Lung (tissue), 12 donors: ENCODE measurements around the gene PRKN. TPM values are rescaled to one million over a fixed set of nuclear protein-coding genes. Genes with fewer than 3 reads are reported as not detected.

Experiments
- ATAC-seq: fragments of 200-7000 bp; cut with Tn5 transposase; one replicate; pipeline ENCODE4 v1.9.1; 2020; ENCODE audit warnings: moderate number of reproducible peaks; ENCODE audit not compliant: insufficient read depth, low FRiP score
- DNase-seq, 3 donors: peaks; one replicate each; pipeline ENCODE4 v3.0.0-alpha.2; 2013 to 2017
- H3K27ac ChIP-seq, 2 donors: one replicate each; pipeline ENCODE4 v1.5.1; 2013; ENCODE audit warnings: mild to moderate bottlenecking in 2 of 2, moderate library complexity in 2 of 2, control low read depth in 1 of 2, inconsistent platforms in 1 of 2, low read depth in 1 of 2, low read length in 1 of 2
- H3K27me3 ChIP-seq, 3 donors: one replicate each; pipeline ENCODE4 v1.5.1; 2013; ENCODE audit warnings: low read length in 2 of 3; ENCODE audit not compliant: control insufficient read depth in 3 of 3, insufficient read depth in 3 of 3
- H3K36me3 ChIP-seq, 4 donors: one replicate each; pipeline ENCODE4 v1.5.1; 2013; ENCODE audit warnings: low read length in 4 of 4, mild to moderate bottlenecking in 1 of 4, moderate library complexity in 1 of 4; ENCODE audit not compliant: control insufficient read depth in 4 of 4, insufficient read depth in 4 of 4
- H3K4me1 ChIP-seq, 5 donors: one replicate each; pipeline ENCODE4 v1.5.1; 2013; ENCODE audit warnings: low read length in 5 of 5, mild to moderate bottlenecking in 2 of 5, moderate library complexity in 1 of 5; ENCODE audit not compliant: control insufficient read depth in 5 of 5, insufficient read depth in 5 of 5
- H3K4me3 ChIP-seq: one replicate; pipeline ENCODE4 v1.5.1; 2013; ENCODE audit warnings: mild to moderate bottlenecking, control low read depth, moderate library complexity
- H3K9ac ChIP-seq, 2 donors: one replicate each; pipeline ENCODE4 v1.5.1; 2013; ENCODE audit warnings: low read length in 2 of 2, control low read depth in 1 of 2; ENCODE audit not compliant: insufficient read depth in 1 of 2
- H3K9me3 ChIP-seq, 4 donors: one replicate each; pipeline ENCODE4 v1.5.1; 2013; ENCODE audit warnings: low read length in 3 of 4, mild to moderate bottlenecking in 1 of 4, moderate library complexity in 1 of 4; ENCODE audit not compliant: control insufficient read depth in 4 of 4, insufficient read depth in 3 of 4
- CTCF ChIP-seq: IDR thresholded peaks from 2 replicates; pipeline ENCODE4 v1.5.1; 2012; ENCODE audit warnings: mild to moderate bottlenecking; ENCODE audit errors: control extremely low read depth, extremely low read depth
- WGBS, 2 donors: extraction: QIAGEN DNeasy Blood & Tissue Kit; methylation state at CpG; one replicate each; pipeline ENCODE4 v1.1.7; 2013; 5-methylcytosine and 5-hydroxymethylcytosine counted together
- polyA plus RNA-seq, 2 donors: library from polyadenylated mRNA; stranded (reverse); fragments of 200-250 nt; gene quantifications; one replicate each; pipeline ENCODE4 v1.2.1, GENCODE V29; 2013
- total RNA-seq, 2 donors: library from RNA; depleted of rRNA in 1 of 2; stranded (reverse); fragments of >200 nt in 1 of 2; gene quantifications; one replicate each; pipeline ENCODE4 v1.2.1, GENCODE V29; 2014 to 2021
- donor health status: control.
- donor health status: control.
- donor health status: Bipolar disorder and iron deficiency.
- donor health status: healthy.
- donor health status: DM: yes; HTN: yes; CAD: no.

Gene PRKN
- total and polyA plus RNA-seq, 4 donors: 0.27 to 11.2 (median 3.1) TPM

DNA sequence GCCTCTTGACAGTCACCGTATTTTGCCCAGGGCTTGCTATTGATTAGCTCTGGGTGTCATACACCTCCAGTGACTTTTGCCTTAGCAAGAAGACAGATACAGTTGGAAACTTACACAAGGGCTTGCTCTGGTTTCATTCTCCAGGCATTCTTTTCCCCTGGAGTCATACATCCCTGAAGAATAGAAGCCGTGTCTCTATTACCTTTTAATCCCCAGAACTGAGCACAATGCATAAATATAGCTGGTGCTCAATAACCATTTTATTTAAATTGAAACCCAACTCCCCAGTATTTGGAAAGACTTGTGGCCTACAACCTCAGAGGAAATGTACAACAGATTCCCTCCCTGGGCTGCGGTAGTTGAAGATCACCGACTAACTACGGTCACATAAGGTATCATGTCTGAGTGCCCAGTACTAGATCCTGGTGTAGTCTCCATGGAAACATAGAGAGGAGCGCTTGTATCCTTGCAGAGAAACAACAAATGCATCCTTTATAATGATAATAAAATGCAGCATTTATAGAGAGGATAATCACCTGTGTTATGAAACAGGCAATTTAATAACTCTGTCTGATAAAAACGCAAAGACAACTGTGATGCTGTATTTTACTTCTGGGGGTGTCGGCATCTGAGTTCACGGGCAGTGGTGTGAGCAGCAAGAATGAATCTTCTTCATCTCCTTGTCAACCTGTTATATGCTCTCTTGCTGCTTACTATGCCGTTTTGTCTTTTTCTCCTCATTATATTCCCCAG, 1052.5 kb downstream of the PRKN start:
- Histone ChIP-seq H3K27ac (no peak overlapping the region), H3K9ac (no peak overlapping the region), H3K27me3 (no peaks in the 10 kb centered on the region), H3K36me3 (no peaks in the 10 kb centered on the region), H3K4me3 (no peak overlapping the region), H3K4me1 (no peaks in the 10 kb centered on the region), H3K9me3 (peaks cover 0 to 4% (median 0%) of the 10 kb centered on the region in 4 donors)
- 93 to 94% methylated on average over 10 of the region's 10 CpGs for WGBS, 2 donors
- TF ChIP-seq CTCF: no peak
- ATAC-seq (no peak), DNase-seq (no peak)

GRCh38 chr6:161673026-161673425, 1054.5 kb downstream of the PRKN start:
- Histone ChIP-seq H3K27ac (no peak overlapping the region), H3K9me3 (peaks cover 0 to 6% (median 0%) of the 10 kb centered on the region in 4 donors), H3K27me3 (no peaks in the 10 kb centered on the region), H3K36me3 (no peaks in the 10 kb centered on the region), H3K4me3 (no peak overlapping the region), H3K4me1 (no peaks in the 10 kb centered on the region), H3K9ac (no peak overlapping the region)
- DNase-seq (no peak), ATAC-seq (no peak)
- 90 to 93% methylated on average over 6 of the region's 6 CpGs for WGBS, 2 donors
- TF ChIP-seq CTCF: no peak

DNA sequence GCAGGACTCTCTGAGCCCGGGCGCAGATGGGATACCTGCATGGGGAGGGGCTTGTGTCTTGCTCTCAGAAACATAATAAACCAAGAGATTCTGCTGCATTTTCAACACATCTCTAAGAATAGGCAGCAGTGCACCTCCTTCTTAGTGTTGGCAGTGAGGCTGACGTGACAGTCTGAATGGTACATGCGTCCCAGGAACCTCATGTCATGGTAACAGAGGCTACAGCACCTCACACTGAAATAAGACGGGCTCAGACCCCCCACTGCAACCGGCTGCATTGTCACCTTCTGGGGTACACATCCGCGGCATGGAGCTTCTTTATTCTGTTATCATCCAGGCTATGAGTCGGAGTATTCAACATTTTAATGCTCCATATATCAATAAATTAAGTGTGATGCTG, 1056.4 kb downstream of the PRKN start:
- WGBS, 2 donors: 90 to 92% methylated on average over 9 of the region's 9 CpGs
- Histone ChIP-seq H3K36me3 (no peaks in the 10 kb centered on the region), H3K9ac (no peak overlapping the region), H3K4me3 (no peak overlapping the region), H3K27ac (no peak overlapping the region), H3K27me3 (no peaks in the 10 kb centered on the region), H3K9me3 (peaks cover 0 to 8% (median 0%) of the 10 kb centered on the region in 4 donors), H3K4me1 (no peaks in the 10 kb centered on the region)
- TF ChIP-seq CTCF: no peak
- DNase-seq (no peak), ATAC-seq (no peak)
